HG03108 (cell line): ENCODE results near the gene SLC7A1.

Experiments
- ATAC-seq: cut with Tn5 transposase; IDR thresholded peaks from one replicate; pipeline ENCODE4 v1.9.1; 2021; ENCODE audit warnings: moderate library complexity; ENCODE audit not compliant: unreplicated experiment

The SLC7A1 gene

GRCh38 chr13:29532821-29533220 lies 62.7 kb downstream of the SLC7A1 start:
- ATAC-seq, result no peak

DNA sequence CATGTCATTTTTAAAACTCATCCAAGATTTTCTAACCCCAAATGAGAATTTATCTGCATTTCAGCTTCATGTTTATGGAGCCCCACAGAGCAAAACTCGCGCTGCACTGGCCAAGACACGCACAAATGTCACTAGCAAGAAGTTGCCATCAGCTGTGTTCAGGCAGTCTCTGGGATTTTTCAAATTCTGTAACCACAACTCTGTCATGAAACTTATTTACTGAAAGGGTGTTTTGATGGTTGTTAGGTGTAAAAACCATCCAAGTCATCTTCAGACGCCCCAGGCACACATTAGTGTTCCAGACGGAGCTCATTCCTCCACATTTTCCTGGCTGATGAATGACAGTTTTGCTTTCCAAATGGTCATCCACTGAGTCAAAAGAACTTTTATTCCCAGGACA lies 63.4 kb downstream of the SLC7A1 start:
- ATAC-seq, result no peak

- no peak for ATAC-seq
Observed at GRCh38 chr13:29530901-29531300, 64.6 kb downstream of the SLC7A1 start.

DNA sequence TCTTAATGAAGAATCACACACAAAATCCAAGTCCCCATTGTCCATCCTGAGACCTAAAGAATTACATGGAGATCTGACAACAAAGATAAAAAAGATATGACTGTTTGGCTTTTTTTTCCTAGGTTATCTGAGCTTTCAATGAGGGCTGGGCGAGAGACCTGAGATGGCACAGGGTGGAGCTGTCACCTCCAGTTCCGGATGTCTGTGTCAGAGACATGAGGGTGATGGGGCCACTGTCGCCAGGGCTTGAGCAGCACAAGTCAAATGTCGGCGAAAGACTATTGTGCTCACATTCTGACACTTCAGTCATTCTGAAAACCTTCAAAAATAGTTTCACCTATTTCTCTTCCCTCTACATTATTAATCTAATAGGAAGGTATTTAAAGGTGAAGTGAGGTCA lies 65.7 kb downstream of the SLC7A1 start:
- ATAC-seq, result no peak

DNA sequence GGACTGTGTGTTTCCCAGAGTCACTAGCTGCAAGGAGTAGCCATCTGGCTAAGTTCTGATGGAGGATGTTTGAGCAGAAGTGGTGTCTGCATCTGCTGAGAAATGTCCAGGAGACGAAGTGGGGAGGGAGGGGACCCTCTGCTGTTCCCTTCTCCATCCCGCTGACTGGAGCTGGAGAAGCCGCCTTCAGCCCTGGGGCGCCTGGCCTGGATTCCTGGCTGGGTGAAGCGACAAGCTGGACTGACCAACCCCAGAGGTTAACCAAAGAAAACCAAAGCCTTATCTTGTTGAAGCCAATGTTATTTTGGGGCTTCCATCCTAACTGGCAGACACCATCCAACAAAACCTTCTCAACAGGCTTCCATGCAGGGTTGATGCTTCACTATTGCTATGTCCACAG lies 67.6 kb downstream of the SLC7A1 start:
- ATAC-seq, result no peak

- no peak for ATAC-seq
Observed at GRCh38 chr13:29527511-29527910, 68.0 kb downstream of the SLC7A1 start.

GRCh38 chr13:29526741-29527140 lies 68.7 kb downstream of the SLC7A1 start:
- no peak for ATAC-seq

DNA sequence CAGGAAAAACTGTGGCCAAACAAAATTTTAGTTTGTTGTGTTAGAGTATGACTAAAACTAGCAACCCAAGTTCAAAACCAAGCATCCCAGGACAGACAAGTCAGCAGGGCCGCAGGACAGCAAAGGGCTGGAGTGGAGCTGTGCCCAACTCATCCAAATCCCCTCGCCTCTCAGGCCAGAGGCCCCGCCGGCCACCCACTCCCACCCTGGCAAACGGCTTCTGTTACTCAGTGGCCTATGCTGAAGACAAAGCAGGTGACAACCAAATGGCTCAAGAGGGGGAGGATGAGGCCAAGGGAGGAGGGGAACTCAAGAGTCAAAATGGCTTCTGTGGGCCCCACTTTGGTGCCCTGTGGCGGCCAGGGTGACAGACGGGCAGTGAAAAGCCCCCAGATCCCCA lies 69.7 kb downstream of the SLC7A1 start:
- no peak for ATAC-seq

GRCh38 chr13:29524641-29525040 lies 70.8 kb downstream of the SLC7A1 start:
- no peak for ATAC-seq

- no peak for ATAC-seq
Observed at GRCh38 chr13:29524176-29524575, 71.3 kb downstream of the SLC7A1 start.

- no peak for ATAC-seq
Observed at GRCh38 chr13:29523199-29523961, 72.1 kb downstream of the SLC7A1 start.

DNA sequence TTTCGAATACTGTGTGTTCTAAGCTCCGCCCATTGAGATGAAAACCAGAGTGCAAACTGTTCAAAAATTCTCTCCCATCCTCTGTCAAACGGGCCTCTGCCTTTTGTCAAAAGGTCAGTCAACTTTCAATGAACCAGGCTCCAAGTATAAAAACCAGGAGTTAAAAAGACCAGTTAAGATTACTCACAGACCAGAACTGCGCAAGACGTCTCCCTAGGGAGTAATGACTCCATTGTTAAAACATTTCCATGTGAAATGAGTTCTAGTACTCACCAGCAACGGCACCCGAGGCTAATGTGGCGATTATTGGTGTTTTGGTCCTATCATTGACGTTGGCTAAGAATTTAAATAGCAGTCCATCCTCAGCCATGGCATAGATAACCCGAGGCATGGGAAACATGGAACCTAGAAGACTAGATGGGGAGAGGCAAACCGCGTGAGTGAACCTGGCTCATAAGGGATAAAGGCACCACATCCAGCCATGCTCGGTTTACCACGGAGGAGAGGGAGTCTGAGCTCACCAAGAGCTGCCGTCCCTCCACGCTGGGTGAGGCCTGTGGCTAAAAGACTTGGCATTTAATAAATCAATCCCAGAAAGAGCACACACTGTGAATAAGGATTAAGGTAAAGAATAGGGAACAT lies 73.3 kb downstream of the SLC7A1 start:
- ATAC-seq, result no peak

DNA sequence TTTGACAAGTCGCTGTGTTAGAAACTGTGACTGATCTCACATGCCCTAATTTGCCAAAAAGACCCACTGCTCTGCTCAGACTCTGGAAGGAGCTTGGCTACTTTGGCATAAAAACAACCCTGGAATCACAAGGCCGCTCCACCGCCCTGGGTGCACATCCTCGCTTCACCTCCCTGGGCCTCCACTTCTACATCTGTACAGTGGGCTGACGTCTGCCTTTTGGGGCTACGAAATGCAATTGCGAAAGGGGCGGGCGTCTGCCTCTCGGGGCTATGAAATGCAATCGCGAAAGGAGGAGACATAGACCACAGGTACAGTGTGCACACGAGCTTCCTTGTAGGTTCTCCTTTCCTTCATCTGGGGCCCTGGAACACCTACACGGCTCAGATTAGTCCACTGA lies 74.2 kb downstream of the SLC7A1 start:
- ATAC-seq, result no peak

DNA sequence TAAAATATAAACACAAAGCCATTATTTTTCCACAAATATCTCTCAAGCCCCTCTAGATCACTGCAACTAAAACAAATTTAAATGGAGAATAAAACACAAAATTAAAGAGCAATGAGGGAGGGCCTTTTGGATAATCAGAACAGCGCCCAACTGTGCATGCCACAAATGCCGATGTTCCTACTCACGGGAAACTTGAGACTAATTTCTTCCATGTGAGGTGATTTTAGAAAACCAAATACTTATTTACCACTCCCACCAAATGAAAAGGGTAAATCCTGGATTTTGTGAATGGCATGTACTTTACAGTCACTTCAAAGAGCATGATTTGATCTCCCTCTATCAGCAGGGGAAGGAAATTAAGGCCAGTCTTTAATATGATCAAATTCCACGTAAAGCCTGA lies 74.8 kb downstream of the SLC7A1 start:
- ATAC-seq, result no peak

- ATAC-seq, result no peak
Observed at GRCh38 chr13:29519921-29520320, 75.6 kb downstream of the SLC7A1 start.

- no peak for ATAC-seq
Observed at GRCh38 chr13:29516880-29517279, 78.6 kb downstream of the SLC7A1 start.

GRCh38 chr13:29516012-29516411 lies 79.5 kb downstream of the SLC7A1 start:
- no peak for ATAC-seq

DNA sequence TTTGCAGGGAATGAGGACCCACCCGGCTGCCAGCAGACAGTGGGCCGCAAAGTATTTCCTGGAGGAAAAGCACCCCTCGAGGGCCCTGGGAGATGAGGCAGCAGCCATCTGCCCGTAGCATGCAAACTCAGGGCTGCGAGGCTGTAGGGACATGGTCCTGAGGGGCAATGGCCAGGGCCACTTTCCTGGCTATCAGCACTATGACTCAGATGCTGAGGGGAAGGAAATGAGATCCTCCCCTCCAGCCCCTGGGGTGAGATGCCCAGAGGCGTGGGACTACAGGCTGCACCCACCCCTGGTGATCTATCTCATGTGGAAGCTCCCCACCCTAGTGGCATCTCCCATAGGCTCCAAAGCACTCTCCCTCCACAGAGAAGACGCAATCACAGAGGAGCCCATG lies 80.1 kb downstream of the SLC7A1 start:
- no peak for ATAC-seq

DNA sequence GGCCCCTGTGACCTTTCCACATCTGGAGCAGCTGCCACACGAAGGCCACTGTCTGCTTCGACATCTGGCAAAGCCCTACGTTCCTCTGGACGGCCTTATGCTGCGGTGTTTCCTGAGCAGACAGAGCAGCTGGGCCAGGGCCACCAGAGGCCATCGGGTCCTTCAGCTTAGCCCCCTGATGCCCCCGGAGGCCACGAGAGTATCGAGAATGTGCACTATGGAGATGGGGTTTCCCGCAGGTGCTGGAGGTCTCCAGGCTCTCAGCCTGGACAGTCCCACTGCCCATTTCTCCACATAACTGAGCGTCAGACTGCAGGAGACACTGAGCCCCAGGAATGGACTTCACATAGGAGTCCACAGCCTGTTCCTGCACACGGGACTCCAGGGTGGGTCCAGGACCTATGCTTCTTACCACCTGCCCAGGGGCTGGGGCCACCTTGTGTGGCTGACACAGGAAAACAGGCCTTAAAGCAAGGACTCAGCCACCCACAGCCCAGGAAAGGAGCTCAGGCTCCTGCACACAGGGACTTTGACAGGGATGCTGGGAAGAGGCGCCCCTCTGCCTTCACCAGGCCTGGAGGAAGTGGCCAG lies 80.7 kb downstream of the SLC7A1 start:
- ATAC-seq, result no peak

- ATAC-seq, result no peak
Observed at GRCh38 chr13:29513981-29514719, 81.3 kb downstream of the SLC7A1 start.
